Stimulated activated CD4-positive, alpha-beta T cell treated with anti-CD3 and anti-CD28 coated beads, Interleukin-4, amount 100 ng/mL, for 4 hours (primary cell): ENCODE data around the gene CAPZB.
"Not testable (repeated sequence)": the region's sequence is repeated elsewhere in the genome, so short reads cannot be mapped to it uniquely, and the experiment has no call there.

Experiments
- DNase-seq, 2 experiments: peaks; one replicate each; pipeline ENCODE4 v3.0.0-alpha.2; 2020

Gene CAPZB

GRCh38 chr1:19485362-19486187 is at the start of gene CAPZB:
Gene CAPZB (minus strand): TSS chr1:19485539. CDS start chr1:19485438, 101 bp downstream.
- DNase-seq, result peak; percentile 94 to 97

GRCh38 chr1:19534281-19534680 is 48.9 kb upstream of the CAPZB start:
- DNase-seq, result no peak

GRCh38 chr1:19533626-19534025 is 48.3 kb upstream of the CAPZB start:
- no peak for DNase-seq

- no peak for DNase-seq
Measured at GRCh38 chr1:19532519-19532918, 47.2 kb upstream of the CAPZB start.

- DNase-seq, result no peak
Measured at GRCh38 chr1:19529664-19530063, 44.3 kb upstream of the CAPZB start.

- DNase-seq, result no peak
Measured at GRCh38 chr1:19528438-19528837, 43.1 kb upstream of the CAPZB start.

GRCh38 chr1:19525607-19526545 is 40.5 kb upstream of the CAPZB start:
- DNase-seq, result no peak

GRCh38 chr1:19524791-19525190 is 39.5 kb upstream of the CAPZB start:
- DNase-seq, result no peak

GRCh38 chr1:19522570-19522969 is 37.2 kb upstream of the CAPZB start:
- DNase-seq, result not testable (repeated sequence)

GRCh38 chr1:19521411-19521810 is 36.1 kb upstream of the CAPZB start:
- no peak for DNase-seq

GRCh38 chr1:19517017-19517416 is 31.7 kb upstream of the CAPZB start:
- no peak for DNase-seq

GRCh38 chr1:19515201-19515600 is 29.9 kb upstream of the CAPZB start:
- no peak for DNase-seq

GRCh38 chr1:19514391-19514831 is 29.1 kb upstream of the CAPZB start:
- no peak for DNase-seq

GRCh38 chr1:19512545-19512944 is 27.2 kb upstream of the CAPZB start:
- DNase-seq, result peak in 1 of 2 experiments; percentile 9

GRCh38 chr1:19511116-19511515 is 25.8 kb upstream of the CAPZB start:
- no peak for DNase-seq

- not testable (repeated sequence) for DNase-seq
Measured at GRCh38 chr1:19509647-19510046, 24.3 kb upstream of the CAPZB start.

- DNase-seq, result no peak
Measured at GRCh38 chr1:19507516-19507915, 22.2 kb upstream of the CAPZB start.

GRCh38 chr1:19505693-19506457 is 20.5 kb upstream of the CAPZB start:
- DNase-seq, result no peak

- no peak for DNase-seq
Measured at GRCh38 chr1:19504796-19505692, 19.7 kb upstream of the CAPZB start.

- DNase-seq, result not testable (repeated sequence)
Measured at GRCh38 chr1:19502284-19502683, 16.9 kb upstream of the CAPZB start.

- not testable (repeated sequence) for DNase-seq
Measured at GRCh38 chr1:19499887-19500286, 14.5 kb upstream of the CAPZB start.

GRCh38 chr1:19497443-19497842 is 12.1 kb upstream of the CAPZB start:
- not testable (repeated sequence) for DNase-seq
